Stomach (tissue), 9 donors: Measurements from ENCODE around the gene KCNA5. TPM values are rescaled to one million over a fixed set of nuclear protein-coding genes. Genes with fewer than 3 reads are reported as not detected.

Experiments
- DNase-seq, 2 donors: peaks; one replicate each; pipeline versions ENCODE4 v3.0.0 to v3.0.0-alpha.2; 2013 to 2019
- H3K27ac ChIP-seq, 5 donors: fragments of 200-600 bp in 4 of 5; sonication (generic) in 4 of 5; one replicate each; pipeline ENCODE4 v1.5.1; 2013 to 2019; ENCODE audit warnings: mild to moderate bottlenecking in 1 of 5, moderate library complexity in 1 of 5
- H3K27me3 ChIP-seq, 3 donors: fragments of 200-600 bp; sonication (generic); one replicate each; pipeline ENCODE4 v1.5.1; 2017 to 2019; ENCODE audit warnings: mixed run types in 1 of 3
- H3K36me3 ChIP-seq, 4 donors: fragments of 200-600 bp; sonication (generic); 1 replicate in 3 of 4; 2 replicates in 1 of 4; pipeline ENCODE4 v1.5.1; 2016 to 2019
- H3K4me1 ChIP-seq, 4 donors: fragments of 200-600 bp; sonication (generic); one replicate each; pipeline ENCODE4 v1.5.1; 2016 to 2019
- H3K4me3 ChIP-seq, 4 donors: fragments of 200-600 bp; sonication (generic) in 3 of 4; one replicate each; pipeline ENCODE4 v1.5.1; 2016 to 2019; ENCODE audit warnings: mild to moderate bottlenecking in 1 of 4
- H3K9me3 ChIP-seq, 4 donors: fragments of 200-600 bp; sonication (generic); one replicate each; pipeline ENCODE4 v1.5.1; 2016 to 2019
- EP300 ChIP-seq: sonication (generic); formaldehyde crosslinking; IDR thresholded peaks from one replicate; pipeline ENCODE4 v1.6.1; 2017; ENCODE audit warnings: antibody characterized with exemption
- POLR2A ChIP-seq, 4 donors: fragments of 450-650 bp; IDR thresholded peaks; one replicate each; pipeline ENCODE4 v1.6.1; 2016; ENCODE audit warnings: antibody characterized with exemption in 4 of 4, control low read depth in 2 of 4, mild to moderate bottlenecking in 1 of 4, moderate library complexity in 1 of 4
- POLR2AphosphoS5 ChIP-seq, 3 donors: sonication (generic); formaldehyde crosslinking; IDR thresholded peaks; one replicate each; pipeline ENCODE4 v1.6.1; 2016; ENCODE audit warnings: antibody characterized with exemption in 3 of 3
- WGBS, 5 donors: extraction: QIAGEN DNeasy Blood & Tissue Kit in 3 of 5; methylation state at CpG; one replicate each; pipeline versions ENCODE4 v1.1.5 to v1.1.7; 2013 to 2018; 5-methylcytosine and 5-hydroxymethylcytosine counted together
- intact Hi-C: fragments of 100-400 bp; cut with DNase I; formaldehyde crosslinking; loops from one replicate; pipeline ENCODE4 v1.15.1; 2023; ENCODE audit warnings: low total_unique reads
- polyA plus RNA-seq, 3 donors: library from polyadenylated mRNA; stranded (reverse); fragments of 200-250 nt; gene quantifications; one replicate each; pipeline ENCODE4 v1.2.3, GENCODE V29; 2013
- total RNA-seq, 5 donors: library from RNA; depleted of rRNA; stranded (reverse); fragments of >200 nt; gene quantifications; one replicate each; pipeline versions ENCODE4 v1.1.0 to v1.2.3, GENCODE V29; 2014 to 2016
- TF ChIP-seq, protein P1 (sequence below), 7 experiments: fragments of 450-650 bp in 4 of 7; fragments of 200-600 bp in 3 of 7; sonication (generic) in 3 of 7; IDR thresholded peaks; one replicate each; pipeline ENCODE4 v1.5.1; 2016 to 2019; ENCODE audit warnings: antibody characterized with exemption in 7 of 7, control low read depth in 2 of 7, mild to moderate bottlenecking in 1 of 7
- donor health status: healthy with polysubstance abuse.
- donor health status: Bipolar disorder and iron deficiency.
- donor health status: healthy.

Gene KCNA5
- total and polyA plus RNA-seq, 8 donors, result 0.58 to 6.5 (median 3.5) TPM; not detected in 3

DNA sequence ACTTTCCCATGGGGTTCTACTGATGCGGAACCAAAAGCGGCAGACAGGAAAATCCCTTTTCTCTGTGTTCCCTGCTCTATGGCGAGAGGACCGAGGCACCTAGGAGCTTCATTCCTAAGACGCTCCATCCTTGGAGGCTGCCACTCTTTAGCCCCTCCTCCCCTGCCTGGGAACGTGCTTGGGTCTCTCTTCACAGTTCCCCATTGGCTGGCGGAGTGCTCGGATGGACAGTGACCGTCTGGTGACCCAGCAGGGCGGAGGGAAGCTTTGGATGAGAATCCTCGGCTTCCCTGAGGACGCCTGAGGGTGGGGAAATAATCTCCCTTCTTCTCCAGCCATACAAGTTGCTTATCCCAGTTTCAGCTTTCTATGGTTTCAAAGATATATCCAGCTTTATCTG, 37.3 kb downstream of the KCNA5 start:
- H3K4me3 ChIP-seq, result no peak overlapping the region
- peak in 1 of 2 donors; percentile 14 for DNase-seq
- no peaks in the 10 kb centered on the region for H3K9me3 ChIP-seq
- H3K27me3 ChIP-seq, result peaks cover 0 to 31% (median 0%) of the 10 kb centered on the region in 3 donors
- 55 to 65% (median 59%) methylated on average over 12 of the region's 12 CpGs for whole genome bisulfite sequencing, 5 donors
- H3K4me1 ChIP-seq, result peaks cover 0 to 19% (median 0%) of the 10 kb centered on the region in 4 donors
- TF ChIP-seq POLR2A (IDR thresholded peaks at IDR 0.05) (no peak), POLR2AphosphoS5 (IDR thresholded peaks at IDR 0.05) (no peak), EP300 (no peak)
- TF ChIP-seq, protein P1, sequence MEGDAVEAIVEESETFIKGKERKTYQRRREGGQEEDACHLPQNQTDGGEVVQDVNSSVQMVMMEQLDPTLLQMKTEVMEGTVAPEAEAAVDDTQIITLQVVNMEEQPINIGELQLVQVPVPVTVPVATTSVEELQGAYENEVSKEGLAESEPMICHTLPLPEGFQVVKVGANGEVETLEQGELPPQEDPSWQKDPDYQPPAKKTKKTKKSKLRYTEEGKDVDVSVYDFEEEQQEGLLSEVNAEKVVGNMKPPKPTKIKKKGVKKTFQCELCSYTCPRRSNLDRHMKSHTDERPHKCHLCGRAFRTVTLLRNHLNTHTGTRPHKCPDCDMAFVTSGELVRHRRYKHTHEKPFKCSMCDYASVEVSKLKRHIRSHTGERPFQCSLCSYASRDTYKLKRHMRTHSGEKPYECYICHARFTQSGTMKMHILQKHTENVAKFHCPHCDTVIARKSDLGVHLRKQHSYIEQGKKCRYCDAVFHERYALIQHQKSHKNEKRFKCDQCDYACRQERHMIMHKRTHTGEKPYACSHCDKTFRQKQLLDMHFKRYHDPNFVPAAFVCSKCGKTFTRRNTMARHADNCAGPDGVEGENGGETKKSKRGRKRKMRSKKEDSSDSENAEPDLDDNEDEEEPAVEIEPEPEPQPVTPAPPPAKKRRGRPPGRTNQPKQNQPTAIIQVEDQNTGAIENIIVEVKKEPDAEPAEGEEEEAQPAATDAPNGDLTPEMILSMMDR (IDR thresholded peaks at IDR 0.05), result no peak
- intact Hi-C loops, result loop anchor here (5.0 kb wide), 1 partner anchor 224 kb away; no protein-coding TSS in a partner anchor
- no peak overlapping the region for H3K27ac ChIP-seq
- H3K36me3 ChIP-seq, result no peaks in the 10 kb centered on the region

DNA sequence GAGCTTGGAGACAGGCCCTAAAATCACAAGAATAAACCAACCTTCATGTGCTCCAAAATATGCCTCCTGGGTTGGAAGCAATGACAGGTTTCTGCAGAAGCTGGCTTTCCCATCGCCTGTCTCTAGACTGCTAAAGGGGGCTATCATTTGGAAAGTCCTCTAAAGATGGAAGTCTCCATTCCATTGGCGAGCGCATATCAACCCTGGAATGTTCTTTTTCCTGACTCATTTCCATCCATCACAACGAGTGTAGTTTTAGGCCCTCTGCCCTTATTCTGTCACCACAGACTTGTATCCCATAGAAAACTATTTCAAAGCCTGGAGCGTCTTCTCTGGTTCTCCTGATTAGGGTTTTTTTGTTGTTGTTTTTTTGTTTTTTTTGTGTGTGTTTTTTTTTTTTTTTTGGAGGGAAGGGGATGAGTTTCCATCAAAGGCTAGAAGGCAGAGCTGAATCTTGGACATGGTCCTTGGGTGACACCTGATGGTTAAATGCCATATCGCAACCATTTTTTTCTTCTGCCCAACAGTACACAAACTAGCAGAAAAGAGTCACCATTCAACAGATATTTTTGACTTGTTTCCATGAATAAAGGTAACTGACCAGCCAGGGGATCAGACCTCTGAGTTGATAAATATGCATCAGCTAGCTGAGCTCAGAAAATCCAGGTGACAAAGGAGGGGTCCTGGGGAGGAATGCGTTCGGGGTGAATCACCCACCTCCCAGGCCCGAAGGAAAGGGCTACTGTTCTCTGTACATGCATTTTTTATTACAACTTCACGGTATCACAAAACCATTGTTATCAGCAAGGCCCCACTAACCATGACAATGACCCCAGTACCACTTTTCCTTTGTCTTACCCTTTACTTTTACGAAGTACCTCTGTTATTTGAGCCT, 40.5 kb downstream of the KCNA5 start:
- Histone ChIP-seq H3K27ac (no peak overlapping the region), H3K36me3 (no peaks in the 10 kb centered on the region), H3K4me3 (no peak overlapping the region), H3K27me3 (peaks cover 0 to 28% (median 0%) of the 10 kb centered on the region in 3 donors), H3K9me3 (no peaks in the 10 kb centered on the region), H3K4me1 (no peaks in the 10 kb centered on the region)
- DNase-seq, result peak in 1 of 2 donors; percentile 84
- WGBS, 5 donors, result 56 to 61% (median 60%) methylated on average over 11 of the region's 11 CpGs
- no peak for TF ChIP-seq POLR2AphosphoS5 (IDR thresholded peaks at IDR 0.05)
- TF ChIP-seq EP300, result no peak
- TF ChIP-seq, protein P1 (IDR thresholded peaks at IDR 0.05), result peak in 5 of 7 experiments; percentile 39 to 83 (median 58)
- TF ChIP-seq POLR2A (IDR thresholded peaks at IDR 0.05), result no peak
- intact Hi-C loops, result loop anchor here (5.0 kb wide), 1 partner anchor 227 kb away; no protein-coding TSS in a partner anchor

DNA sequence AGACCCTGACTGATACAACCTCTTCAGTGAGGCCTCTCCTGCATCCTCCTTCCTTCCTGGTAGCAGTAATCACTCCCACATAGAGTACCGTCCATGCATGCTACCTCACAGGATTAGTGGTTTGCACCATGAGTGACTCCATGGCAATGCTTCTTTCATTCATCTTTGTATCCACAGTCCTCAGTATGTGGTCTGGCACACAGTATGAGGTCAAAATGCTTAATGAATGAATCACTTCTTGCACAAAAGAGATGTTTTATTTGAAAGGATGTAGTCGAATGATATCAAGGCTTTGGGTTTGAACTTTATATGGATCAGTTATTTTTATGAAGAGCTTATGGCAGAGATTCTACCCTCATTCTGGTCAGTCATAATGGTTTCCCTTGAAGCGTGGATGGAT, 42.2 kb downstream of the KCNA5 start:
- H3K9me3 ChIP-seq, result no peaks in the 10 kb centered on the region
- TF ChIP-seq, protein P1 (IDR thresholded peaks at IDR 0.05), result no peak
- TF ChIP-seq POLR2AphosphoS5 (IDR thresholded peaks at IDR 0.05) (no peak), EP300 (no peak), POLR2A (IDR thresholded peaks at IDR 0.05) (no peak)
- H3K4me1 ChIP-seq, result no peaks in the 10 kb centered on the region
- no peak for DNase-seq
- H3K27ac ChIP-seq, result no peak overlapping the region
- no peaks in the 10 kb centered on the region for H3K36me3 ChIP-seq
- intact Hi-C loops, result loop anchor here (5.0 kb wide), 1 partner anchor 64 kb away; no protein-coding TSS in a partner anchor
- 41 to 57% (median 54%) methylated on average over 3 of the region's 3 CpGs for WGBS, 5 donors
- H3K27me3 ChIP-seq, result peaks cover 0 to 17% (median 0%) of the 10 kb centered on the region in 3 donors
- no peak overlapping the region for H3K4me3 ChIP-seq

DNA sequence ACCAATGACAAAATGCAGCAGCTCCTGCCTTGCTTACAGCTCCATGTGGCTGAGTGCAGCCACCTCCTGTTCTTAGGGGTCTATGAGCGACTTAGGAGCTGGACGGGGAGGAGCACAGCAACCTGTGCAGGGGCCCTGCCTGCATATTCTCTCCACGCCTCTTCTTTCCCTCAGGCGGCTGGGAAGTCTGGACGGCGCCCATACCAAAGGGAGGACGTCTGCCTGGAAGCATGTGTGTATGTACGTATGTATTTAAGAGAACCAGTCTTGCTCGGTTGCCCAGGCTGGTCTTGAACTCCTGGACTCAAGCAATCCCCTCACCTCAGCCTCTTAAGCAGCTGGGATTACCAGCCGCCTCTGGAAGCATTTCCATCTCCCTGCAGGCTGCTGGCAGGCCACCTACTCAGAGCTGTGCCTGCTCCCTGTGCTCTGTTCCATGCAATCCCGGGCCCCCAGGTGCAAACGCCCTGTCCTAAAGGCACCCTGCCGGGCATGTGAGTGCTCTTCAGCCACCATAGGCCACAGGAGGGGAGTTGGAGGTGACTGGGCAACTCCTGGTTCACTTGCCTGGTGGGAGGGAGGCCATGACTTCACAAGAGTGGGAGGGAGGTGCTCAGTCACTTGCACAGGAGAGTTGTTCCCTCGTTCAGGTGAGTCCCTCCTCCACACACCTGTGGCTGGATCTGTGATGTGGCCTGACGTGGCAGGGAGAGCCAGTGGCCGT, 44.3 kb downstream of the KCNA5 start:
- intact Hi-C loops, result loop anchor here (5.0 kb wide), 1 partner anchor 66 kb away; no protein-coding TSS in a partner anchor

More for the DNA sequence above, 44.3 kb downstream of the KCNA5 start:
- Histone ChIP-seq H3K27me3 (peaks cover 0 to 13% (median 0%) of the 10 kb centered on the region in 3 donors), H3K4me1 (no peaks in the 10 kb centered on the region), H3K4me3 (no peak overlapping the region), H3K9me3 (no peaks in the 10 kb centered on the region), H3K36me3 (no peaks in the 10 kb centered on the region), H3K27ac (no peak overlapping the region)
- no peak for DNase-seq
- no peak for TF ChIP-seq POLR2A (IDR thresholded peaks at IDR 0.05)
- TF ChIP-seq EP300, result no peak
- TF ChIP-seq POLR2AphosphoS5 (IDR thresholded peaks at IDR 0.05), result no peak
- TF ChIP-seq, protein P1 (IDR thresholded peaks at IDR 0.05), result no peak
- 70 to 88% (median 74%) methylated on average over 7 to 16 of the region's 16 CpGs for WGBS, 5 donors
